GM12878 (cell line): ENCODE data around the gene SLC44A3. TPM values are rescaled to one million over a fixed set of nuclear protein-coding genes. Genes with fewer than 3 reads are reported as not detected.

Source experiments
- ATAC-seq: fragments of 200-7000 bp; cut with Tn5 transposase; 3 replicates; pipeline ENCODE4 v1.9.1; 2020; ENCODE audit warnings: mild to moderate bottlenecking, moderate library complexity
- BruUV-seq: library from RNA; stranded (reverse); fragments of 400-500 nt; replicated peaks from 2 replicates; lab custom pipeline; 2021; lab: Mats Ljungman, UMichigan
- CTCF ChIA-PET: fragments of 300-600 bp; sonication (Branson Sonifier 250); formaldehyde crosslinking; extraction: SDS; loops from one replicate; lab custom pipeline; 2021; ENCODE audit warnings: inconsistent platforms; lab: Yijun Ruan, JAX
- POLR2A ChIA-PET: fragments of 350-600 bp; formaldehyde crosslinking; extraction: SDS; loops from one replicate; lab custom pipeline; 2021; ENCODE audit warnings: inconsistent platforms; lab: Charles Lee
- RAD21 ChIA-PET: fragments of 300-600 bp; sonication (Branson Sonifier 250); formaldehyde crosslinking; loops from one replicate; lab custom pipeline; 2023; ENCODE audit warnings: antibody characterized with exemption; ENCODE audit not compliant: unreplicated experiment; lab: Charles Lee
- SMC1A ChIA-PET: fragments of 300-600 bp; sonication (Branson Sonifier 250); formaldehyde crosslinking; loops from one replicate; lab custom pipeline; 2023; ENCODE audit not compliant: unreplicated experiment, uncharacterized antibody; lab: Charles Lee
- DNase-seq: peaks from one replicate; pipeline ENCODE4 v3.0.0-alpha.2; 2011; ENCODE audit warnings: low read depth, low spot score
- FAIRE-seq: peaks from 3 replicates; lab custom pipeline; 2011; peaks lifted over from hg19 to GRCh38; lab: Jason Lieb, UNC
- H2AFZ ChIP-seq: 2 replicates; pipeline ENCODE4 v1.6.0; 2011; ENCODE audit warnings: low read depth, low read length, control low read depth; ENCODE audit not compliant: control insufficient read depth
- H3K27ac ChIP-seq: 2 replicates; pipeline ENCODE4 v1.5.1; 2011; ENCODE audit warnings: control low read depth; ENCODE audit not compliant: control insufficient read depth, insufficient read depth
- H3K27me3 ChIP-seq, 2 experiments: replicated peaks in 1 of 2; 2 replicates each; pipeline versions ENCODE4 v1.6.0 to v1.6.1; 2011; ENCODE audit warnings: low read length in 1 of 2; ENCODE audit not compliant: control insufficient read depth in 2 of 2, insufficient read depth in 2 of 2
- H3K36me3 ChIP-seq, 2 experiments: 2 replicates each; pipeline ENCODE4 v1.5.1; 2011; ENCODE audit warnings: low read length in 1 of 2; ENCODE audit not compliant: control insufficient read depth in 2 of 2, insufficient read depth in 2 of 2
- H3K4me1 ChIP-seq: 2 replicates; pipeline ENCODE4 v1.6.1; 2011; ENCODE audit warnings: mild to moderate bottlenecking, low read length, moderate library complexity, mixed read lengths; ENCODE audit not compliant: control insufficient read depth, insufficient read depth
- H3K4me2 ChIP-seq: 2 replicates; pipeline ENCODE4 v1.6.0; 2011; ENCODE audit warnings: control low read depth; ENCODE audit not compliant: control insufficient read depth, insufficient read depth
- H3K4me3 ChIP-seq: fragments of 200-600 bp; sonication (generic); 2 replicates; pipeline ENCODE4 v1.5.1; 2016
- H3K79me2 ChIP-seq: 2 replicates; pipeline ENCODE4 v1.6.0; 2011; ENCODE audit warnings: low read length; ENCODE audit not compliant: control insufficient read depth, insufficient read depth
- H3K9ac ChIP-seq: 2 replicates; pipeline ENCODE4 v1.8.0; 2011; ENCODE audit warnings: low read length, control low read depth, mixed read lengths; ENCODE audit not compliant: control insufficient read depth, insufficient read depth
- H3K9me3 ChIP-seq: replicated peaks from 3 replicates; pipeline ENCODE4 v1.5.1; 2011; ENCODE audit warnings: mild to moderate bottlenecking, low read length; ENCODE audit not compliant: control insufficient read depth, insufficient read depth
- H4K20me1 ChIP-seq: 2 replicates; pipeline ENCODE4 v1.6.0; 2011; ENCODE audit not compliant: control insufficient read depth, insufficient read depth
- CBX5 ChIP-seq: sonication (generic); IDR thresholded peaks from 2 replicates; pipeline ENCODE4 v1.6.1; 2016; ENCODE audit warnings: low read depth, moderate library complexity, mild to moderate bottlenecking, inconsistent platforms
- EGR1 ChIP-seq, 2 experiments: IDR thresholded peaks; 1 replicate in 1 of 2; 2 replicates in 1 of 2; pipeline ENCODE4 v1.6.1; 2011 to 2012; ENCODE audit warnings: low read depth in 2 of 2, low read length in 2 of 2, borderline replicate concordance in 1 of 2, mild to moderate bottlenecking in 1 of 2, moderate library complexity in 1 of 2
- KDM1A ChIP-seq: fragments of 200-600 bp; sonication (generic); IDR thresholded peaks from 2 replicates; pipeline ENCODE4 v1.6.1; 2016; ENCODE audit warnings: borderline replicate concordance
- NRF1 ChIP-seq: conservative IDR thresholded peaks from 2 replicates; pipeline ENCODE4 v1.6.1; 2011; ENCODE audit warnings: mild to moderate bottlenecking, low read depth, low read length, improper control_type of control experiment
- PBX3 ChIP-seq: IDR thresholded peaks from 2 replicates; pipeline ENCODE4 v1.6.1; 2011; ENCODE audit warnings: mild to moderate bottlenecking, low read depth, low read length, moderate library complexity; ENCODE audit not compliant: insufficient replicate concordance
- POLR2A ChIP-seq: IDR thresholded peaks from 2 replicates; pipeline ENCODE4 v1.6.1; 2011; ENCODE audit warnings: low read depth, mild to moderate bottlenecking, low read length
- RAD51 ChIP-seq: fragments of 450-650 bp; IDR thresholded peaks from 2 replicates; pipeline ENCODE4 v1.6.1; 2016; ENCODE audit warnings: moderate library complexity, mild to moderate bottlenecking, inconsistent platforms
- SIX5 ChIP-seq: IDR thresholded peaks from 2 replicates; pipeline ENCODE4 v1.6.1; 2011; ENCODE audit warnings: mild to moderate bottlenecking, low read depth, low read length, moderate library complexity; ENCODE audit not compliant: severe bottlenecking
- TARDBP ChIP-seq: IDR thresholded peaks from 2 replicates; pipeline ENCODE4 v1.6.1; 2016; ENCODE audit warnings: borderline replicate concordance
- USF1 ChIP-seq: IDR thresholded peaks from 2 replicates; pipeline ENCODE4 v1.6.1; 2011; ENCODE audit warnings: borderline replicate concordance, low read depth, mild to moderate bottlenecking, moderate library complexity, mixed read lengths, low read length; ENCODE audit not compliant: insufficient read depth; ENCODE audit errors: extremely low read length
- WGBS: methylation state at CpG from one replicate; pipeline ENCODE4 v1.1.6; 2016; ENCODE audit warnings: low lambda C conversion rate; ENCODE audit not compliant: insufficient replicate concordance, insufficient coverage; ENCODE audit errors: missing lambda C conversion rate; 5-methylcytosine and 5-hydroxymethylcytosine counted together
- in situ Hi-C: fragments of 300-500 bp; cut with MboI; formaldehyde crosslinking; loops from 9 replicates; pipeline ENCODE4 v1.14.3; 2018; ENCODE audit warnings: mixed read lengths
- intact Hi-C: fragments of 100-400 bp; cut with micrococcal nuclease; formaldehyde crosslinking; loops from one replicate; pipeline ENCODE4 v1.14.2; 2022; ENCODE audit not compliant: unreplicated experiment
- polyA plus RNA-seq, 11 experiments: library from polyadenylated mRNA; depleted of rRNA in 4 of 11; unstranded in 6 of 11; stranded (reverse) in 5 of 11; fragments of >200 nt; fragmentation: Nextera tagmentation in 4 of 11; fragmentation: Illumina TruSeq in 1 of 11; extraction: Ambion mirVana in 4 of 11; extraction: Trizol in 1 of 11; gene quantifications; 1 replicate in 1 of 11; 2 replicates in 10 of 11; pipeline versions ENCODE4 v1.2.1 to v1.2.3, GENCODE V29; 2011 to 2016; ENCODE audit warnings: inconsistent platforms in 2 of 11, missing spikeins in 2 of 11, low read depth in 1 of 11
- total RNA-seq, 4 experiments: library from RNA; depleted of rRNA in 3 of 4; stranded (reverse); fragments of >200 nt in 3 of 4; fragmentation: Illumina TruSeq in 1 of 4; extraction: Trizol in 1 of 4; gene quantifications; 2 replicates each; pipeline versions ENCODE4 v1.2.1 to v1.2.3, GENCODE V29; 2013 to 2021

The SLC44A3 gene
- total and polyA plus RNA-seq, 10 of the 15 experiments (the other 5 are each of a cell fraction or from before 2014, with no cell fraction given) = not detected

GRCh38 chr1:94817712-94818111, 2.4 kb upstream of the SLC44A3 start:
- ChIA-PET RAD21 (no interaction called here), POLR2A (no interaction called here), SMC1A (no interaction called here), CTCF (no interaction called here)
- DNase-seq (no peak), ATAC-seq (no peak), FAIRE-seq (no peak)
- Histone ChIP-seq H3K27ac (no peak overlapping the region), H3K4me3 (no peak overlapping the region), H3K36me3 (no peaks in the 10 kb centered on the region), H3K9ac (no peak overlapping the region), H3K27me3 (peaks cover 4 to 11% of the 10 kb centered on the region in 2 experiments; a peak in 3 of 4 replicates), H3K79me2 (no peaks in the 10 kb centered on the region), H2AFZ (no peak overlapping the region), H3K4me1 (no peaks in the 10 kb centered on the region), H4K20me1 (no peaks in the 10 kb centered on the region), H3K9me3 (no peaks in the 10 kb centered on the region), H3K4me2 (no peak overlapping the region)
- intact Hi-C loops (no loop called here), in situ Hi-C loops (no loop called here)
- BruUV-seq = no TSS peak
- 54% methylated on average over 2 of the region's 2 CpGs for WGBS
- no peak for TF ChIP-seq PBX3
- TF ChIP-seq KDM1A = no peak

- ChIA-PET POLR2A (no interaction called here), RAD21 (no interaction called here), CTCF (no interaction called here), SMC1A (no interaction called here)
- intact Hi-C loops (no loop called here), in situ Hi-C loops (no loop called here)
- no peaks in the 10 kb centered on the region for H3K4me1 ChIP-seq
- no peak for ATAC-seq
- no peaks in the 10 kb centered on the region for H4K20me1 ChIP-seq
- no peak for FAIRE-seq
- no peak overlapping the region for H3K27ac ChIP-seq
- WGBS = 71% methylated on average over 14 of the region's 14 CpGs
- H2AFZ ChIP-seq = no peak overlapping the region
- no peaks in the 10 kb centered on the region for H3K36me3 ChIP-seq
- no TSS peak for BruUV-seq
- peak overlapping the region; percentile 50; the same call in 1 of the 2 replicates for H3K4me2 ChIP-seq
- no peaks in the 10 kb centered on the region for H3K79me2 ChIP-seq
- H3K9ac ChIP-seq = no peak overlapping the region
- peaks cover 4 to 11% of the 10 kb centered on the region in 2 experiments; a peak in 3 of 4 replicates for H3K27me3 ChIP-seq
- no peak for DNase-seq
- H3K9me3 ChIP-seq = no peaks in the 10 kb centered on the region
- H3K4me3 ChIP-seq = no peak overlapping the region
- TF ChIP-seq RAD51 (no peak), TARDBP (no peak), CBX5 (no peak), USF1 (no peak), SIX5 (no peak), EGR1 (IDR thresholded peaks at IDR 0.05; ENCODE audit: borderline replicate concordance in 1 of 2, low read depth in 2 of 2, low read length in 2 of 2) (no peak), NRF1 (no peak), POLR2A (no peak)
These were observed 766 bp upstream of the SLC44A3 start for GRCh38 chr1:94819238-94819944.
